A549 (cell line): ENCODE measurements around the gene CMTM4. TPM values are rescaled to one million over a fixed set of nuclear protein-coding genes. Genes with fewer than 3 reads are reported as not detected.
A peak's percentile ranks its signal among the peaks of the same experiment; 100 is the strongest.
"Not testable (repeated sequence)": the region's sequence is repeated elsewhere in the genome, so short reads cannot be mapped to it uniquely, and the experiment has no call there.

Experiments used
- ATAC-seq, 2 experiments: fragments of 200-7000 bp in 1 of 2; fragments of >200 bp in 1 of 2; cut with Nextera tagmentation in 1 of 2; cut with Tn5 transposase in 1 of 2; 3 replicates each; pipeline versions ENCODE4 v1.8.0 to v1.9.1; 2018 to 2020; ENCODE audit warnings: mild to moderate bottlenecking in 1 of 2, moderate library complexity in 1 of 2
- CTCF ChIA-PET: fragments of 300-600 bp; sonication (Branson Sonifier 250); formaldehyde crosslinking; extraction: SDS; loops from one replicate; lab custom pipeline; 2021; ENCODE audit warnings: antibody characterized with exemption, inconsistent platforms; lab: Yijun Ruan, JAX
- POLR2A ChIA-PET: fragments of 350-600 bp; formaldehyde crosslinking; extraction: SDS; loops from one replicate; lab custom pipeline; 2021; ENCODE audit warnings: antibody characterized with exemption, inconsistent platforms; lab: Yijun Ruan, JAX
- DNase-seq, 2 experiments: peaks; one replicate each; pipeline versions ENCODE4 v3.0.0 to v3.0.0-alpha.2; 2011 to 2016; ENCODE audit warnings: low read depth in 1 of 2, low spot score in 1 of 2
- FAIRE-seq: peaks from 2 replicates; lab custom pipeline; 2011; peaks lifted over from hg19 to GRCh38; lab: Jason Lieb, UNC
- H3K27ac ChIP-seq, 2 experiments: fragments of >200 bp; sonication (Bioruptor Twin); formaldehyde crosslinking; 3 replicates each; pipeline ENCODE4 v1.5.1; 2016 to 2017
- H3K4me1 ChIP-seq: fragments of >200 bp; sonication (Bioruptor Twin); formaldehyde crosslinking; 3 replicates; pipeline ENCODE4 v1.6.1; 2016
- H3K4me2 ChIP-seq: fragments of >200 bp; sonication (Bioruptor Twin); formaldehyde crosslinking; 3 replicates; pipeline ENCODE4 v1.6.1; 2016
- H3K4me3 ChIP-seq: fragments of >200 bp; sonication (Bioruptor Twin); formaldehyde crosslinking; 3 replicates; pipeline ENCODE4 v1.5.1; 2016
- H3K9me3 ChIP-seq: fragments of >200 bp; sonication (Bioruptor Twin); formaldehyde crosslinking; 3 replicates; pipeline ENCODE4 v1.6.1; 2016
- CBX8 ChIP-seq: fragments of 200-600 bp; sonication (generic); IDR thresholded peaks from 2 replicates; pipeline ENCODE4 v1.6.1; 2016
- EHF ChIP-seq: fragments of 250-450 bp; sonication (Bioruptor Pico); IDR thresholded peaks from 2 replicates; pipeline ENCODE4 v1.5.0; 2020; ENCODE audit warnings: mild to moderate bottlenecking
- FOSB ChIP-seq: fragments of 250-450 bp; sonication (Bioruptor Pico); IDR thresholded peaks from 2 replicates; pipeline ENCODE4 v1.5.0; 2020; ENCODE audit warnings: mild to moderate bottlenecking, moderate library complexity
- FOSL2 ChIP-seq, 2 experiments: fragments of 450-650 bp in 1 of 2; fragments of >200 bp in 1 of 2; sonication (Bioruptor Twin) in 1 of 2; formaldehyde crosslinking; IDR thresholded peaks; 2 replicates each; pipeline versions ENCODE4 v1.5.0 to v1.6.1; 2016 to 2020; ENCODE audit warnings: mild to moderate bottlenecking in 1 of 2, moderate library complexity in 1 of 2
- HDAC2 ChIP-seq: fragments of 200-600 bp; sonication (generic); IDR thresholded peaks from 2 replicates; pipeline ENCODE4 v1.6.1; 2016
- HEYL ChIP-seq: fragments of 250-450 bp; sonication (Bioruptor Pico); IDR thresholded peaks from 2 replicates; pipeline ENCODE4 v1.8.0; 2021; ENCODE audit warnings: mild to moderate bottlenecking, moderate library complexity
- JUN ChIP-seq, 2 experiments: fragments of >200 bp; sonication (Bioruptor Twin); formaldehyde crosslinking; IDR thresholded peaks; 2 replicates in 1 of 2; 3 replicates in 1 of 2; pipeline ENCODE4 v1.6.1; 2016 to 2017
- MAFK ChIP-seq: fragments of 450-650 bp; IDR thresholded peaks from 2 replicates; pipeline ENCODE4 v1.6.1; 2014; ENCODE audit not compliant: partially characterized antibody
- NFE2L2 ChIP-seq: fragments of 150-350 bp; conservative IDR thresholded peaks from 2 replicates; pipeline ENCODE4 v1.6.1; 2014; ENCODE audit warnings: low read length
- NPAS2 ChIP-seq: fragments of 250-450 bp; sonication (Bioruptor Pico); IDR thresholded peaks from 2 replicates; pipeline ENCODE4 v1.8.0; 2022; ENCODE audit warnings: mild to moderate bottlenecking, moderate library complexity, borderline replicate concordance
- RAD21 ChIP-seq, 2 experiments: fragments of >200 bp in 1 of 2; sonication (Bioruptor Twin) in 1 of 2; formaldehyde crosslinking in 1 of 2; IDR thresholded peaks in 1 of 2; conservative IDR thresholded peaks in 1 of 2; 2 replicates in 1 of 2; 3 replicates in 1 of 2; pipeline ENCODE4 v1.6.1; 2012 to 2018; ENCODE audit warnings: inconsistent platforms in 1 of 2
- SMC3 ChIP-seq: fragments of >200 bp; sonication (Bioruptor Twin); formaldehyde crosslinking; IDR thresholded peaks from 3 replicates; pipeline ENCODE4 v1.6.1; 2018; ENCODE audit warnings: inconsistent platforms
- SREBF2 ChIP-seq: fragments of 450-650 bp; IDR thresholded peaks from 2 replicates; pipeline ENCODE4 v1.6.1; 2014; ENCODE audit warnings: mild to moderate bottlenecking, moderate library complexity
- TP53 ChIP-seq: fragments of 250-450 bp; sonication (Bioruptor Pico); IDR thresholded peaks from 2 replicates; pipeline ENCODE4 v1.5.0; 2021; ENCODE audit warnings: mild to moderate bottlenecking, moderate library complexity
- ZNF302 ChIP-seq: fragments of 250-450 bp; sonication (Bioruptor Pico); IDR thresholded peaks from 2 replicates; pipeline ENCODE4 v1.9.0; 2021; ENCODE audit warnings: inconsistent platforms, mild to moderate bottlenecking, moderate library complexity
- WGBS: methylation state at CpG from one replicate; pipeline ENCODE4 v1.1.6; 2017; ENCODE audit errors: missing lambda C conversion rate; 5-methylcytosine and 5-hydroxymethylcytosine counted together
- polyA plus RNA-seq, 4 experiments: library from polyadenylated mRNA; depleted of rRNA in 3 of 4; stranded (reverse); fragments of >200 nt; fragmentation: RNase III in 1 of 4; extraction: RNeasy Plus Mini Kit Qiagen cat#74134 plus additional on column Dnase treatment in 1 of 4; gene quantifications; 2 replicates in 3 of 4; 3 replicates in 1 of 4; pipeline ENCODE4 v1.2.3, GENCODE V29; 2011 to 2017
- TF ChIP-seq, protein P1 (sequence below): fragments of >200 bp; sonication (Bioruptor Twin); formaldehyde crosslinking; IDR thresholded peaks from 3 replicates; pipeline ENCODE4 v1.5.1; 2016
- TF ChIP-seq, protein P2 (sequence below): fragments of 450-650 bp; IDR thresholded peaks from 2 replicates; pipeline ENCODE4 v1.6.1; 2014; ENCODE audit warnings: antibody characterized with exemption
- TF ChIP-seq, protein P3 (sequence below): IDR thresholded peaks from 2 replicates; pipeline ENCODE4 v1.6.1; 2012

CMTM4 gene
- polyA plus RNA-seq, 2 of the 4 experiments (the other 2 are of a cell fraction) = 24.8 to 58.6 TPM

DNA sequence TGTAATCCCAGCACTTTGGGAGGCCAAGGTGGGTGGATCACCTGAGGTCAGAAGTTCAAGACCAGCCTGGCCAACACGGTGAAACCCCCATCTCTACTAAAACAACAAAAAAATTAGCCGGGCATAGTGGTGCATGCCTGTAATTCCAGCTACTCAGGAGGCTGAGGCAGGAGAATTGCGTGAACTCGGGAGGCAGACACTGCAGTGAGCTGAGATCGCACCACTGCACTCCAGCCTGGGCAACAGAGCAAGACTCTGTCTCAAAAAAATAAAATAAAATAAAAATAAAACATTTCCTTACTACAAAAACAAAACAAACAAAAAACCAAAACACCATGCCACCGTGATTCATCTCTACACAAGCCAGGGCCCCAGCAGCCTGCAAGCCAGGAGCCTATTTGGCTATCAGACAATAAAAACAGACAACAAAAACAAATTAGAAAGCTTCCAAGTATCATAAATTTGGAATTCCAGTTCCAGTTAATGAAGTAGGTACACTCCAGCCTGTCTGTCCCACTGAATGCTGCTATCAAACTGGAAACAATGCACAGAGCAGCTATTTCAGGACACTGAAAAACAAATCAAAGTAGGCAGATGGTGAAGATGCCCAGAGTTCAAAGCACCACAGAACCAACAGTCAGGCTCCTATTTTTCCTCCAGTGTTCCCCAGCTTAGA is 34.7 kb downstream of the CMTM4 start:
- ChIA-PET CTCF (interaction anchor here (0.8 to 9.7 kb wide), 26 partner anchors 9 to 256 kb away, joined by 3 to 74 read pairs (median 8); partner anchors contain the start of genes CA7 and CMTM4), POLR2A (interaction anchor here (0.8 to 1.3 kb wide), 3 partner anchors 58 to 206 kb away, joined by 3 to 5 read pairs (median 4); partner anchors contain the start of genes CMTM3 and NAE1)
- Histone ChIP-seq H3K27ac (peak overlapping the region; percentile 72 to 86), H3K4me2 (peak overlapping the region; percentile 72), H3K4me1 (peaks cover 30% of the 10 kb centered on the region)
- not testable (repeated sequence) for H3K4me3 ChIP-seq, H3K9me3 ChIP-seq, DNase-seq, FAIRE-seq
- ATAC-seq = peak; percentile 1 to 28; a peak in 3 of 6 replicates
- 47% methylated on average over 6 of the region's 6 CpGs for WGBS

DNA sequence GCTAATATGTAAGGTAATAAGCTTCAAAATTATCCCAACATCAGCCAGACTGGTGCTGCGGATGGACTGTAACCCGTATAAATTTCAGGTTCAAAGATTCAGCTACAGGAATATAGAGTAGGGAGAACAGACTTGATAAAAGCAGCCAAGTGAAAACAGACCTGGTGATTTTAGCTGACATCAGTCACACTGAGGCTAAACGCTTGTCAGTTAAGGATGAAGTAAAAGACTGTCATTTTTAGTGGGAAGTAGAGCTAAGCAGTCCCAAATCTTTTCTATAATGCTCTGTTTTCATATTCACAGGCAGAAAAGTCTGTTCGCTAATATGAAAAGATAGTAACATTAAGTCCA is 35.4 kb downstream of the CMTM4 start:
- Histone ChIP-seq H3K9me3 (no peaks in the 10 kb centered on the region), H3K4me2 (peak overlapping the region; percentile 72), H3K27ac (peak overlapping the region; percentile 72 to 86), H3K4me1 (peaks cover 30% of the 10 kb centered on the region), H3K4me3 (no peak overlapping the region)
- POLR2A ChIA-PET = interaction anchor here (0.8 to 1.3 kb wide), 3 partner anchors 10 to 170 kb away, joined by 3 to 8 read pairs (median 4); partner anchors contain the start of genes CMTM3 and NAE1
- CTCF ChIA-PET = interaction anchor here (0.9 to 9.7 kb wide), 24 partner anchors 9 to 254 kb away, joined by 3 to 74 read pairs (median 8); partner anchors contain the start of gene CMTM4
- WGBS = 48% methylated on average over 4 of the region's 4 CpGs
- ATAC-seq (peak in 1 of 2 experiments; percentile 35; a peak in 3 of 6 replicates), FAIRE-seq (no peak), DNase-seq (no peak)
- no peak for TF ChIP-seq EHF (CRISPR knock-in tag)
- no peak for TF ChIP-seq FOSB (CRISPR knock-in tag)
- TF ChIP-seq HDAC2 = no peak
- TF ChIP-seq HEYL (CRISPR knock-in tag) = no peak
- TF ChIP-seq NPAS2 (CRISPR knock-in tag) = no peak
- TF ChIP-seq TP53 (CRISPR knock-in tag) = no peak
- no peak for TF ChIP-seq NFE2L2
- TF ChIP-seq, protein P1, sequence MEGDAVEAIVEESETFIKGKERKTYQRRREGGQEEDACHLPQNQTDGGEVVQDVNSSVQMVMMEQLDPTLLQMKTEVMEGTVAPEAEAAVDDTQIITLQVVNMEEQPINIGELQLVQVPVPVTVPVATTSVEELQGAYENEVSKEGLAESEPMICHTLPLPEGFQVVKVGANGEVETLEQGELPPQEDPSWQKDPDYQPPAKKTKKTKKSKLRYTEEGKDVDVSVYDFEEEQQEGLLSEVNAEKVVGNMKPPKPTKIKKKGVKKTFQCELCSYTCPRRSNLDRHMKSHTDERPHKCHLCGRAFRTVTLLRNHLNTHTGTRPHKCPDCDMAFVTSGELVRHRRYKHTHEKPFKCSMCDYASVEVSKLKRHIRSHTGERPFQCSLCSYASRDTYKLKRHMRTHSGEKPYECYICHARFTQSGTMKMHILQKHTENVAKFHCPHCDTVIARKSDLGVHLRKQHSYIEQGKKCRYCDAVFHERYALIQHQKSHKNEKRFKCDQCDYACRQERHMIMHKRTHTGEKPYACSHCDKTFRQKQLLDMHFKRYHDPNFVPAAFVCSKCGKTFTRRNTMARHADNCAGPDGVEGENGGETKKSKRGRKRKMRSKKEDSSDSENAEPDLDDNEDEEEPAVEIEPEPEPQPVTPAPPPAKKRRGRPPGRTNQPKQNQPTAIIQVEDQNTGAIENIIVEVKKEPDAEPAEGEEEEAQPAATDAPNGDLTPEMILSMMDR = no peak
- no peak for TF ChIP-seq FOSL2 (IDR thresholded peaks at IDR 0.05)
- TF ChIP-seq FOSL2 (CRISPR knock-in tag; IDR thresholded peaks at IDR 0.05) = no peak
- TF ChIP-seq JUN (IDR thresholded peaks at IDR 0.05) = no peak
- TF ChIP-seq, protein P2, sequence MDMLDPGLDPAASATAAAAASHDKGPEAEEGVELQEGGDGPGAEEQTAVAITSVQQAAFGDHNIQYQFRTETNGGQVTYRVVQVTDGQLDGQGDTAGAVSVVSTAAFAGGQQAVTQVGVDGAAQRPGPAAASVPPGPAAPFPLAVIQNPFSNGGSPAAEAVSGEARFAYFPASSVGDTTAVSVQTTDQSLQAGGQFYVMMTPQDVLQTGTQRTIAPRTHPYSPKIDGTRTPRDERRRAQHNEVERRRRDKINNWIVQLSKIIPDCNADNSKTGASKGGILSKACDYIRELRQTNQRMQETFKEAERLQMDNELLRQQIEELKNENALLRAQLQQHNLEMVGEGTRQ = no peak
- no peak for TF ChIP-seq MAFK
- TF ChIP-seq, protein P3, sequence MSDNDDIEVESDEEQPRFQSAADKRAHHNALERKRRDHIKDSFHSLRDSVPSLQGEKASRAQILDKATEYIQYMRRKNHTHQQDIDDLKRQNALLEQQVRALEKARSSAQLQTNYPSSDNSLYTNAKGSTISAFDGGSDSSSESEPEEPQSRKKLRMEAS = no peak
- TF ChIP-seq ZNF302 (CRISPR knock-in tag) = no peak
- no peak for TF ChIP-seq SMC3
- TF ChIP-seq SREBF2 = no peak

DNA sequence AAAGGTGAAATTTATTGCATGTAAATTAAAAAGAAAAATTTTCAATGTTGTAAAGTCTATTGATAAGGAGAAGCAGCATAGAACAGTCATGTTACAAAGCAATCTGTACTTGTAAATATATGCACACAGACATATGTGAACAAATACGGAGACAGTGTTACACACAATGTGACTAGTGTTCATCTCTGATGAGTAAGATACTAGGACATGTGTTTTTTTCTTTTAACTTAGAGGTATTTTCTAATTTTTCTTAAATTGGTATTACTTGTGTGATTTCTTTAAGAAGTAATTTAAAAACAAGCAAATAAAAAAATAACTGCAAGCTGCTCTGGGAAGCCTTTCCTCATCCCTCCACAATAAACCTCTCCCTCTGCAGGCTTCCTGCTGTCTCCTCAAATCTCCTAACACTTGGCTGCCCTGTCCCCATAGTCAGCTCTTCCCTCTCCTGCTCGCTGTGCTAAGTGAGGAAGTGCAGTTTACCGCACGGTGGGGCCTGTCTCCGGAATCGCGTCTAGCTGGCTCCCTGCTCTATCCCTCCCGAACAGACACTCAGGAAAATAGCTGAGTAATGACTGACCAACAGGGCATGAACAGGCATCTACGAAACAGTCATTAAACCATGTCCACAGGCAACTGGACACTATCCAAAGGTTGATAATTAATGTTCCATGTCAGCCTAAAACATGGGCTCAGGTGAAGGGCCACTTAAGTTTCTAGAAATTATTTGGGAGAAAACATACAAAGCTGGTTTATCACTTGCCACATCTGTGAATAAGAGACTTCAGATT is 35.9 kb downstream of the CMTM4 start:
- Histone ChIP-seq H3K4me2 (peak overlapping the region; percentile 72), H3K4me1 (peaks cover 30% of the 10 kb centered on the region), H3K9me3 (no peaks in the 10 kb centered on the region), H3K4me3 (peak overlapping the region; percentile 5; the same call in 1 of the 3 replicates)
- ATAC-seq (peak; percentile 96 to 97), DNase-seq (peak; percentile 72 to 84), FAIRE-seq (no peak)
- peak; percentile 35; the same call in 1 of the 2 replicates for TF ChIP-seq NFE2L2
- no peak for TF ChIP-seq CBX8
- TF ChIP-seq, protein P1 = no peak
- 0 out of 5 replicates have a peak, but pooled peaks of 1 of the 2 experiments have one; percentile 24 for TF ChIP-seq RAD21 (conservative IDR thresholded peaks at IDR 0.05 in 1 of 2, IDR thresholded peaks at IDR 0.05 in 1 of 2)
- no peak for TF ChIP-seq FOSL2 (IDR thresholded peaks at IDR 0.05)
- peak; percentile 29; the same call in 1 of the 2 replicates for TF ChIP-seq FOSL2 (CRISPR knock-in tag; IDR thresholded peaks at IDR 0.05)
- TF ChIP-seq MAFK = peak; percentile 93
- TF ChIP-seq, all 56 proteins: peak for 4
- 4% methylated on average over 9 of the region's 9 CpGs for WGBS
- ChIA-PET POLR2A (interaction anchor here (0.8 to 1.3 kb wide), 3 partner anchors 10 to 170 kb away, joined by 3 to 8 read pairs (median 4); partner anchors contain the start of genes CMTM3 and NAE1), CTCF (interaction anchor here (0.9 to 9.7 kb wide), 22 partner anchors 8 to 254 kb away, joined by 3 to 74 read pairs (median 12); partner anchors contain the start of gene CMTM4)
- peak overlapping the region; percentile 72 to 86 for H3K27ac ChIP-seq
